GM18520 (cell line): ENCODE measurements around the gene DNAH5.
"Not testable (repeated sequence)": the region's sequence is repeated elsewhere in the genome, so short reads cannot be mapped to it uniquely, and the experiment has no call there.

Source experiments
- ATAC-seq: cut with Tn5 transposase; IDR thresholded peaks from one replicate; pipeline ENCODE4 v1.9.1; 2021; ENCODE audit not compliant: unreplicated experiment

Gene DNAH5

GRCh38 chr5:13944560-13945199 lies at the start of gene DNAH5:
DNAH5 (minus strand) TSS chr5:13944688; CDS start chr5:13944438, 250 bp downstream.
- no peak for ATAC-seq

GRCh38 chr5:13993926-13994325 lies 49.4 kb upstream of the DNAH5 start:
- no peak for ATAC-seq

- ATAC-seq, result no peak
Measured at GRCh38 chr5:13992795-13993194, 48.3 kb upstream of the DNAH5 start.

- ATAC-seq, result no peak
Measured at GRCh38 chr5:13991365-13991764, 46.9 kb upstream of the DNAH5 start.

GRCh38 chr5:13990896-13991295 lies 46.4 kb upstream of the DNAH5 start:
- ATAC-seq, result no peak

GRCh38 chr5:13989832-13990231 lies 45.3 kb upstream of the DNAH5 start:
- ATAC-seq, result no peak

GRCh38 chr5:13987843-13988464 lies 43.5 kb upstream of the DNAH5 start:
- peak; percentile 70 for ATAC-seq

- no peak for ATAC-seq
Measured at GRCh38 chr5:13985731-13986418, 41.4 kb upstream of the DNAH5 start.

- not testable (repeated sequence) for ATAC-seq
Measured at GRCh38 chr5:13984888-13985287, 40.4 kb upstream of the DNAH5 start.

- ATAC-seq, result no peak
Measured at GRCh38 chr5:13976867-13977830, 32.7 kb upstream of the DNAH5 start.

- no peak for ATAC-seq
Measured at GRCh38 chr5:13976223-13976622, 31.7 kb upstream of the DNAH5 start.

- no peak for ATAC-seq
Measured at GRCh38 chr5:13975246-13975645, 30.8 kb upstream of the DNAH5 start.

GRCh38 chr5:13973724-13974123 lies 29.2 kb upstream of the DNAH5 start:
- no peak for ATAC-seq

GRCh38 chr5:13972029-13972428 lies 27.5 kb upstream of the DNAH5 start:
- ATAC-seq, result no peak

- peak; percentile 93 for ATAC-seq
Measured at GRCh38 chr5:13957032-13957645, 12.7 kb upstream of the DNAH5 start.

- no peak for ATAC-seq
Measured at GRCh38 chr5:13956471-13956870, 12.0 kb upstream of the DNAH5 start.

GRCh38 chr5:13955896-13956295 lies 11.4 kb upstream of the DNAH5 start:
- ATAC-seq, result no peak

GRCh38 chr5:13946111-13946510 lies 1.6 kb upstream of the DNAH5 start:
- no peak for ATAC-seq

GRCh38 chr5:13945271-13945670 lies 783 bp upstream of the DNAH5 start:
- ATAC-seq, result no peak

- no peak for ATAC-seq
Measured at GRCh38 chr5:13943676-13944075, 812 bp downstream of the DNAH5 start.

GRCh38 chr5:13941468-13941867 lies 3.0 kb downstream of the DNAH5 start:
- no peak for ATAC-seq
